ENCODE results near the gene SLC22A7. TPM values are rescaled to one million over a fixed set of nuclear protein-coding genes. Genes with fewer than 3 reads are reported as not detected.

The SLC22A7 gene
- total RNA-seq, 1 experiment from 2014 or later: not detected

DNA sequence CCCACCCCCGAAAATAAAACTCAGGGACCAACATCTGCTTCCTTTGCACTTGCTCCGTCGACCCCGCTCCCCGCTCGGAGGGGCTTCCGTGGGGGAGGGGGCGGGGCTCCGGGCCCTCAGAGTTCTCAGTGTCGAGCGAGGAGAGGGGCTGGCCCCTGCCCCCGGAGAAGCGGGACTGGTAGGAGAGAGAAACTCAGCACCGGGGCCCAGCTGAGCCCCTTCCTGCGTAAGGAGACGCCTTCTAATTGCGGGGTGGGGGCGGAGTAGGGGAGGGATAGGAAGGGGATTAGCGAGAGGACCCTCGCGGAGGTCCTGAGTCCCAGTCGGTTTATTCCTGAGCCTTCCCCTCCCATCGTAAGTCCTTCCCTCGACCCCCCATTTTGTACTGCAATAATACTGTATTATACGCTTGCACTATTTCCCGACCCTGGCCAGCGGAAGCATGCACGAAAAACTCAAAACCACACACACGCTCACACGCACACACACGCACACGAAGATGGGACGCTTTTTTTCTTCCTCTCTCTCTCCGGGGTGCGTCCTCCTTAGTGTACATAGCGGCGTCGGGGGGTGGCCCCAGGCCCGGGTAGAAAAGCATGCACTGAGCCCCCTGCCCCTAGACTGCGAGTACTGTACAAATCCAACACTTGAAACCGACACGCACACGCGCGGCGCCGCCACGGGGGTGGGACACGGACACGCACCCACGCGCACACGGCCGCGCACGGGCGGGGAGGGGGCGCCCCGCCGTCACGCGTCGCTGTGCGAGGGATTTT, 22.1 kb upstream of the SLC22A7 start:
- ChIA-PET CTCF (no interaction called here), POLR2A (ENCODE audit: unreplicated experiment) (no interaction called here)
- Histone ChIP-seq H3K27me3 (ENCODE audit: low read length) (peaks cover 17% of the 10 kb centered on the region), H3K4me1 (ENCODE audit: insufficient read depth, low read length) (peaks cover 7% of the 10 kb centered on the region; the same call in 1 of the 2 replicates), H3K9me3 (ENCODE audit: low read length) (no peaks in the 10 kb centered on the region), H3K27ac (ENCODE audit: low read length) (no peak overlapping the region), H3K4me3 (ENCODE audit: low read length) (no peak overlapping the region), H3K4me2 (ENCODE audit: low read length) (no peak overlapping the region), H3K79me2 (ENCODE audit: low read length) (no peaks in the 10 kb centered on the region), H3K9me2 (replicated peaks; ENCODE audit: low read length) (no peaks in the 10 kb centered on the region), H3K9ac (ENCODE audit: low read length) (no peak overlapping the region), H3K36me3 (ENCODE audit: low read depth, low read length) (no peaks in the 10 kb centered on the region), H4K20me1 (ENCODE audit: low read length) (no peaks in the 10 kb centered on the region), H3F3A (ENCODE audit: low read length, unreplicated experiment) (no peaks in the 10 kb centered on the region), H2AFZ (ENCODE audit: low read length) (no peak overlapping the region)
- TF ChIP-seq CTCF (conservative IDR thresholded peaks at IDR 0.05; ENCODE audit: low read depth, low read length): no peak
- no peak for TF ChIP-seq EZH2phosphoT487 (IDR thresholded peaks at IDR 0.05; ENCODE audit: borderline replicate concordance, low read length)
- no peak for TF ChIP-seq EZH2 (IDR thresholded peaks at IDR 0.05; ENCODE audit: low read length, unreplicated experiment)
- no peak for ATAC-seq
- BruUV-seq (replicated peaks): no TSS peak
- no peak for DNase-seq
- intact Hi-C loops (cut with micrococcal nuclease): no loop called here

GRCh38 chr6:43276577-43277305, 21.3 kb upstream of the SLC22A7 start:
- Histone ChIP-seq H3K4me3 (ENCODE audit: low read length) (no peak overlapping the region), H3K4me1 (ENCODE audit: insufficient read depth, low read length) (peaks cover 7% of the 10 kb centered on the region; the same call in 1 of the 2 replicates), H3K36me3 (ENCODE audit: low read depth, low read length) (no peaks in the 10 kb centered on the region), H3K9me2 (replicated peaks; ENCODE audit: low read length) (no peaks in the 10 kb centered on the region), H3K4me2 (ENCODE audit: low read length) (no peak overlapping the region), H3K79me2 (ENCODE audit: low read length) (no peaks in the 10 kb centered on the region), H4K20me1 (ENCODE audit: low read length) (no peaks in the 10 kb centered on the region), H3F3A (ENCODE audit: low read length, unreplicated experiment) (no peaks in the 10 kb centered on the region), H3K27me3 (ENCODE audit: low read length) (peaks cover 17% of the 10 kb centered on the region), H2AFZ (ENCODE audit: low read length) (no peak overlapping the region), H3K9me3 (ENCODE audit: low read length) (no peaks in the 10 kb centered on the region), H3K27ac (ENCODE audit: low read length) (no peak overlapping the region), H3K9ac (ENCODE audit: low read length) (no peak overlapping the region)
- intact Hi-C loops (cut with micrococcal nuclease): no loop called here
- DNase-seq (no peak), ATAC-seq (no peak)
- TF ChIP-seq EZH2 (IDR thresholded peaks at IDR 0.05; ENCODE audit: low read length, unreplicated experiment): no peak
- TF ChIP-seq EZH2phosphoT487 (IDR thresholded peaks at IDR 0.05; ENCODE audit: borderline replicate concordance, low read length): no peak
- TF ChIP-seq CTCF (conservative IDR thresholded peaks at IDR 0.05; ENCODE audit: low read depth, low read length): no peak
- POLR2A ChIA-PET (ENCODE audit: unreplicated experiment): no interaction called here
- CTCF ChIA-PET: no interaction called here
- no TSS peak for BruUV-seq (replicated peaks)

DNA sequence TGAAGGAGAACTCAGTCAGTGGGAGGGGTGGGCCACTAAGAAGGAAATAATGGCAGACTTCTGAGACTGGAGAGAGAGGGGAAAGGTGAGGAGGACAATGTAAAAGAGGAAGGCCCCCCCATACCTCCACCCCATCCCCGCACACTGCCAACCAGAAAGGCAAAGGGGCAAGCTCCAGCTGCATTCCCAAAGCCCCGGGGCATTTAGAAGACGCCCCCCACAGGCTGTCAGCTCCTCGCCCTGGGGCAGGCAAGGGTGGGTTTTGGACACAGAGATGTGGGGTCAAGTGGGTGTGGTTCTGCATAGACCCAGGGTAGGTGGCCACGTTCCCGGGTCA, 20.8 kb upstream of the SLC22A7 start:
- no peak overlapping the region for H3K4me2 ChIP-seq (ENCODE audit: low read length)
- CTCF ChIA-PET: no interaction called here
- H3K27me3 ChIP-seq (ENCODE audit: low read length): peaks cover 17% of the 10 kb centered on the region
- no peak for ATAC-seq
- H3K9ac ChIP-seq (ENCODE audit: low read length): no peak overlapping the region
- H3K9me2 ChIP-seq (replicated peaks; ENCODE audit: low read length): no peaks in the 10 kb centered on the region
- intact Hi-C loops (cut with micrococcal nuclease): no loop called here
- POLR2A ChIA-PET (ENCODE audit: unreplicated experiment): no interaction called here
- no peaks in the 10 kb centered on the region for H3K79me2 ChIP-seq (ENCODE audit: low read length)
- no peak for DNase-seq
- H2AFZ ChIP-seq (ENCODE audit: low read length): no peak overlapping the region
- no peak overlapping the region for H3K27ac ChIP-seq (ENCODE audit: low read length)
- no peaks in the 10 kb centered on the region for H3K9me3 ChIP-seq (ENCODE audit: low read length)
- BruUV-seq (replicated peaks): no TSS peak
- no peak for TF ChIP-seq CTCF (conservative IDR thresholded peaks at IDR 0.05; ENCODE audit: low read depth, low read length)
- TF ChIP-seq EZH2 (IDR thresholded peaks at IDR 0.05; ENCODE audit: low read length, unreplicated experiment): no peak
- TF ChIP-seq EZH2phosphoT487 (IDR thresholded peaks at IDR 0.05; ENCODE audit: borderline replicate concordance, low read length): no peak
- H3K4me1 ChIP-seq (ENCODE audit: insufficient read depth, low read length): peaks cover 7% of the 10 kb centered on the region; the same call in 1 of the 2 replicates
- H3K36me3 ChIP-seq (ENCODE audit: low read depth, low read length): no peaks in the 10 kb centered on the region
- H3K4me3 ChIP-seq (ENCODE audit: low read length): no peak overlapping the region
- H3F3A ChIP-seq (ENCODE audit: low read length, unreplicated experiment): no peaks in the 10 kb centered on the region
- no peaks in the 10 kb centered on the region for H4K20me1 ChIP-seq (ENCODE audit: low read length)
